Effector CD8-positive, alpha-beta T cell (primary cell): ENCODE measurements around the gene SUN5.
"Not testable (repeated sequence)": the region's sequence is repeated elsewhere in the genome, so short reads cannot be mapped to it uniquely, and the experiment has no call there.

ENCODE experiments used
- DNase-seq: peaks from one replicate; lab custom pipeline; 2025; lab: John Stamatoyannopoulos, UW

The SUN5 gene

DNA sequence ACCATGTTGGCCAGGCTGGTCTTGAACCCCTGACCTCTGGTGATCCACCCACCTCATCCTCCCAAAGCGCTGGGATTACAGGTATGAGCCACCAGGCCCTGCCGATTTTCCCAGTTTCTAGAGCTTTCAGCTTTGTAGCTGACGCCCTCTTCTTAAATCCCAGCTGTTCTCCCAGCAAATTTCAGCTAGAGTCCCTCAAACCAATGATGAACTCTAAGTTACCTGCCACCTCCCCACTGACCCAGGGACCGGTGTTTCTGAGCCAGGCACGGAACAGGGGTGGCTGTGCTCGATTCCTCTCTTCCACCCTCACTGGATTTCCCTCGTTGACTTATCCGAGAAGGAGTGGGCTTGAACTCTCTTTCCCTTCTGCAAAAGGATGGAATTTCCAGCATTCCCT, 39.1 kb downstream of the SUN5 start:
- no peak for DNase-seq

DNA sequence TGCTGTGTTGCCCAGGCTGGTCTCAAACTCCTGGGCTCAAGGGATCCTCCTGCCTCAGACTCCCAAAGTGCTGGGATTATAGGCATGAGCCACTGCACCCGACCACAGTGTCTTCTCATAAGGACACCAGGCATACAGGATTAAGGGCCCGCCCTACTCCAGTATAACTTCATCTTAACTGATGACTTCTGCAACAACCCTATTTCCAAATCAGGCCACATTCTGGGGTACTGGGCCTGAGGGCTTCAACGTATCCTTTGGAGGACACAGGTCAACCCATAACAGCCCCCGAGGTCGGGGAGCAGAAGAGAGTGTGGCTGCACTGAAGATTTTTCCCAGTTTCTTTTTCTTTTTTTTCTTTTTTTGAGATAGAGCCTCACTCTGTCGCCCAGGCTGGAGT, 39.7 kb downstream of the SUN5 start:
- no peak for DNase-seq

DNA sequence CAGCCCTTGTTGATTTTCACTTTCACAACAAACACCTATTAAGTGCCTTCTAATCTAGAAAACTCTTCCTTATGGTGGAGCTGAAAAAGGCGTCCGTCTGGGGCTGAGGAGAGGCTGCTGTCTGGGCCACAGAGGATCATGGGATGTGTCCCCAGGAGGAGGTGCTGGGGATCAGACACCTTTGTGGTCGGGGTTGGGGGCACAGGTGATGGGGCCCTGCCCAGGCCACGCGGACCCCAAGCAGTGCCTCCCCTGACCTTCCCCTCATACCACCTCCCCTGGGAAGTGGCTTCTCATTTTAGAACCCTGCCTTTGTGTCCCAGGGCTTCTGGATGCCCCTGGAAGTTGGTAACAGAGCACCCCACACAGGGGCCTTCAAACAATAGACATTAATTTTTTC, 41.1 kb downstream of the SUN5 start:
- DNase-seq = no peak

DNA sequence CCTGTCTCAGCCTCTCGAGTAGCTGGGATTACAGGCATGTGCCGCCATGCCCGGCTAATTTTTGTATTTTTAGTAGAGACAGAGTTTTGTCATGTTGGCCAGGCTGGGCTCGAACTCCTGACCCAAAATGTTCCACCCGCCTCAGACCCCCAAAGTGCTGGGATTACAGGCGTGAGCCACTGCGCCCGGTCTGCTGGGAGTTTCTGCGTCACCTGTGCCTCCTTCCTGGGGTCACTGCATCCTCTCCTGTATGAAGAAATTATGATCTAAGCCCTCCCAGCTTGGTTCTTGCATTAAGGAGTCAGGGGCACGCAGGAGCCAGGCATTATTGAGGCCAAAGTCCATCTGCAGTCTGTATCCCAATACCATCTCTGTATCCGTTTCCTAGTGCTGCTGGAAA, 41.6 kb downstream of the SUN5 start:
- DNase-seq = not testable (repeated sequence)

DNA sequence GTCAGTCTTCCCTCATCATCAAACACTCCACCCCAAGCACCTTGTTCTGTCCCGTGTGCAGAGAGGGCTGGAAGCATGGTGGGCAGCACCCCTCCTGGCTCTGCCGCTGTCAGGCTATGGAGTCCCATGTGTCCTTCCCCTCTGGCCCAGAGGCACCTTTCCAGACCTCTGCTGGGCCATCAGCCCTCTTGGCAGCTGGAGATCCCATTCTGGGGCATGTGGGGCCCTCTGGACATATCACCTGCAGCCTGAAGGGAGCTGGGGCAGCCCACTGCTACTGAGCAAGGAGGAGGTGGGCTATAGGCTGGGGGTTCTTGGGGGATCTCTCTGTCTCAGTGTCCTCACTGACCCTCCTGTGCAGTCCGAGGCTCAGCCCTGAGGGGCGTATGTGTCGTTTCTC, 42.2 kb downstream of the SUN5 start:
- DNase-seq = no peak

DNA sequence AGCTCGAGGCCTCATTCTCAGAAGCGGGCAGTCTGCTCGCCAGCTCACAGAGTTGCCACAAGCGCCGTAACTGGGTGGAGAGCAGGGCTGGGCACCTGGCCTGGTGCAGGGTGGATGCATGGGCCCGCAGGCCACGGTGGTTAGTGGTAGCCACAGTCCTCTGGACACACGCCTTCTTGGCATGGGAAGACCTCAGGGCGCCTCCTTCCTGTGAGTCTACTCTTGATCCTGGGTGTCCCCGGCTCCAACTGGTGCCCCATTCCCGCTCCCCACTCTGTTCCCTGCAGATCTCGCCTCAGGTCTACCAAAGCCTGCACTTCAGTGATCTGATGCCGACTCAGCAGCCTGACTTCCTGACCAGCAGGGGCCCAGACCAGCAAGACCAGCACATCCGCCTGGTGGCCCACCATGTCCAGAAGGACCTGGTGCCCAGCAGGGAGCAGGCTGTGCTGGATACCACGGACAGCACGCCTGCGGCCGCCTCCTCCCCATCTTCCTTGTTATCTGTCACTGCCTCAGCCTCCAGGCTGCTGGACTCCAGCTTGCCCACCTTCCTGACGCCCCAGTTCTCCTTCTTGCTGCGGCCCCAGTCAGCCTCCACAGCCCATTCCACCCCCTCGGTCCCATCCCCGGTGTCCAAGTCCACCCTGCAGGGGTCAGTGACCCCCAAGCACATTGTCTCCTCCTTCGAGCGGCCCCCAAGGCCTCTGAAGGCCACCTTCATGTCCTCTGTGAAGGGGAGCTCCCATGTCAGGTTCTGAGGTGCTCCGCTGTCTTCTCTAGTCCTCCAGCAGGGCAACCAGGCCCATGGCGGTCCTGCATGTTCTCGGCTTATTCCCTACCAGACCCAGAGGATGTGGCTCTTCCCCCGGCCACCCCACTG, 43.1 kb downstream of the SUN5 start:
- no peak for DNase-seq

DNA sequence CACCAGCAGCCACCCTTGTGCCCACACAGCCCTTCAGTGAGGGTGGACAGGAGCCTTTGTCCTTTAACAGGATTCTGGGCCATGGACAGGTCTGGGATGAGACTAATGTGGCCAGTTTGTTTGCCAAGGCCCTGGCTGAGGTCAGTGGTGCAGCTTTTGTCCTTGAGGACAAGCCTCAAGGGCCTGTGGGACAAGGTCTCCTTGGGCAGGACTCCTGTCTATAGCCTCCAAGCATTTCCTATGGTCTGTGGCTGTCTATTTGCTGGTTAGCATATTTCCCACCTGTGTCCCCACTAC, 44.1 kb downstream of the SUN5 start:
- DNase-seq = no peak

DNA sequence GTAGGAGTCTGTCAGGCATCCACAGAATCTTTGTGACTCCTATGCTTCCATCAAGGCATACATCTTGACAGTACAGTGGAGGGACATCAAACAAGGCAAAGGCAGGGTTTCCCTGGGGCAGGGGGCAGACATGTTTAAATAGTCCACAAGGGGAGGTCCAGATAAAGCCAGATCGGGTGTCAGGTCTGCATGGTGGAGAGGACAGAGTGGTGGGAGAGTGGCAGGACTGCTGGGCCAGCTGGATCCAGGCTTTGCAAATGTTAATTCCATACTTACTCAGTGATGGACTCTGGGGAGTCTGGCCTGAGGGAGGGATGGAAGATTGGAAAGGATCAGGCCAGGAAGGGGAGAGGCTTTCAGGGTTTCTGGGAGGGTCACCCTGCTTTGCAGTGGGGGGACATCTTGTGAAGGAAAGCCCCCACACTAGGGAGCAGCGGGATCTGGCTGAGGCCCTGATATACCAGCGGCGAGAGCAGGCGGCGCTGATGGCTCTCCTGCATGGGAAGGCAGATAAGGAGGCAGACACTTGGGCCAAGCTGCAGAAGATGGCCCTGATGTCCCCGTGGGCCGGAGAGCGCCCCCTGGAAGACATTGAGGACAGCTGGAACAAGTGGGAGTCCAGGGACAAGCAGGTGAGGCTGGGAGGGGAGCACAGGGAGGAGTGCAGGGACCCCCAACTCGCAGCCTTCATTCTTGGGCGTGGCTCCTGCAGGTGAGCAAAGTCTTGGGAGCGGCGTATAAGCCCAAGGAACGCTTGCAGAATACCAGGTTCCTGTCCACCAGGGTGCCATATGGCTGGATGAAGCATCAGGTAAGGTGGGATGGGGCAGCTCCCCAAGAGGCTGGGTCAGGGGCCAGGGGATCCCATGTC, 44.6 kb downstream of the SUN5 start:
- DNase-seq = no peak

DNA sequence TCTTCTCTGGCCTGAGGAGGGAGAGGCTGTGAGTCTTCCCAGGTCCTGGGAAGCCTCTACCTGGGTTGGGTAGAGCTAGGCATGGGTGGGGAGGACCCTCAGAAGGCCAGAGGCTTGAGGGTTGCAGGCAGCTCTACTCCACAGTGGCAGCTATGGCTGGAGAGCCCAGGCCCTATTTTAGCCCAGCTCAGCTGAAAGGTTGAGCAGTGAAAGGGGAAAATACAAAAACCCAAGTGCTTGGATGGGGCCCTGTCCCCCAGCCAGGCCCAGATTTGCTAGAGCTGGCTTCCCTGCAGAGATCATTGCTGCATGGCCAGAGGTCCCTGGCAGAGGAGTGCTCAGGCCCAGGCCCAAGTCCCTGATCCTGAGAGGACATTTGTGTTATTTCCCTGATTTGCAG, 45.7 kb downstream of the SUN5 start:
- no peak for DNase-seq

DNA sequence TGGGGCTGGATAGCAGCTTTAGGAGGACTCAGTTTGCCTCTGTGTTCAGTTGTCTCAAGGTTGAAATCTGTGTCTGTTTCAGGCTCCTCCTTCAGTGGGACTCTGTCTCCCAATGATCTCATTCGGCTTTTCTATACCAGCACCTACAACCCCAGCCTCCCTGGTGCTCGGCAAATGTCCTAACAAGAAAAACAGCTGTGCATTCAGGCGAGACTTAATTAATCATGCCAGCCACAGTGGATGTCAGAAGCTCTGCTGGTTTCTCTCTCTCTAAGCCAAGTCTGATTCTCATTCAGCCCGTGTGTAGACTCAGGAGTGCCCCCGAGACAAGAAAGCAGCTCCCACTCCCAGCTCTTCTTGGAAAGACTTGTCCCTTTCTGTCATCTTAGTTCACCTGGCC, 46.8 kb downstream of the SUN5 start:
- no peak for DNase-seq

DNA sequence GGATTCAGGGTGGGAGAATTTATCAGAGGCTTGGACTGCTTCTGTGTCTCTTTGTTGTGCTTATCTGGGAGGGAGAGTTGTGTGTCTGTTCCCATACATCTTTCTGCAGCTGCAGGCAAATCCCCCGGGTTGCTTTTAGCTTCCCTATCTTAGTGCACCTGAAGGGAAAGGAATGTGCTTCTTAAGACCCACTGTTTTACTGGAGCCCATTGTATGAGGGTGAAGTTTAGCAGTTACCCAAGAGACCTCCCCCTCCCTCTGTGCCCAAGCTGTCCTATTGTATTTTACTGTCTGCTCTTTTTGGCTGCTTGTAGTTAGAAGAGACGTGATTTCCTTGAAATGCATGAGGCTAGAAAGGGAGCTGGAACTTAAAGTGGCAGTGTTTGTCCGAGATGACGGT, 53.7 kb downstream of the SUN5 start:
- not testable (repeated sequence) for DNase-seq

DNA sequence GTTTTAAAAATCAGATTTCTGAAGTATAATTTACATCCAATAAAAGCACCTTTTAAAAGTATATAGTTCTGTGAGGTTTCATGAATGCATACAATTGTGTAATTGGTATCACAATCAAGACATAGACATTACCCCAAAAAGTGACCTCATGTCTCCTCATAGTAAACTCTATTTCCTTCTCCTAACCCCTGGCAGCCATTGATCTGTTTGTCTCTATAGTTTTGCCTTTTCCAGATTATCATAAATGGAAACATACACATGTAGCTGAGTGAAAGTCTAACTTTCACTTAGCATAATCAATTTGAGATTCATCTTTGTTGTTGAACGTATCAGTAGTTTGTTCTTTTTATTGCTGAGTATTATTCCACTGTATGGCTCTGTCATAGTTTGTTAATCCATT, 57.6 kb downstream of the SUN5 start:
- DNase-seq = no peak

DNA sequence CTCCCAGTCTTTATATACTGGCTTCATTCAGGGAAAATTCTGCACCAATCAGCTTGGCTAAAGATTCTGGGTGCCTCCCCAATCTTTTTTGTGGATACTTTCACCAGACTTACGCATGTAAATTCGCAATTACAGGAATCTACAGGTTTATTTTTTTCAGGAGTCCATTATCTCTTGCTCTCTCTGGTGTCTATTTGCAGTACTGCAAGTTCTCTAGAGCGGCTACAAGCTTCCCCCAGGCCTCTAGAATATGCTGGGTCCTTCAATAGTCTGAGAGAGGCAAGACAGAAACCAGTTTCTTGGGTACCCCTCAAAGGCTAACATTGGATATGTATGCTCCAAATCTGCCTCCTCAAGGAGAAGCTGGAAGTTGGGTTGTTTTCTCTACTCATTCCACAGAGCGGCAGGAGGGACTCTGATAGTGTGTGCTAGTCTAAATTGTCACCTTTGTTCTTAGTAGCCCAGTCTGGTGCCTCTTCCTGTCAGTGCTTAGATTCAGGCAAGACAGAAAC, 58.5 kb downstream of the SUN5 start:
- no peak for DNase-seq

DNA sequence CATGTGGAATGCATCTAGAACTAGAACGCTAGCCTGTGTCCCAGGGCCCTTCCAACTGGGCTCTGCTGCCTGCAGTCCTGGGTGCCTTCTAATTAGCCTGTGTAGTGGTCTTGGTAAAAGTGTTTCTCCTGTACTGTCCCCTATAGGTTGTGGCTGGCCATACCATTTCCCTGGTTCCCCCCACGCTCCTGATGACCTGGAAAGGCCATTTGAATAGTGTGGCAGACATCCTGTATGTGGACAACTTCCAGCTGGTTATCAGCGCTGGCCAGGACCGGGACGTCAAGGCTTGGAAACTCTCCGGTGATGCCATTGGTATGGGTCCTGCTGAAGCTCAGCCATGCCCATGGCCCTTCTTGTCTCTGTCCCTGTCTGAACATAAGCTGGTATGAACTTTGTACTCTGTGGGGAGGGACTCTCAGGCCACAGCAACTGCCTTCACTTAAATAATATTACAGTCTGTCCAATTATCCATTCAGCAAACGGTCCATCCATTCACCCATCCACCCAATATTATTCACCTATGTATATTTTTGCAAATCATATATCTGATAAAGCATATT, 60.7 kb downstream of the SUN5 start:
- no peak for DNase-seq

DNA sequence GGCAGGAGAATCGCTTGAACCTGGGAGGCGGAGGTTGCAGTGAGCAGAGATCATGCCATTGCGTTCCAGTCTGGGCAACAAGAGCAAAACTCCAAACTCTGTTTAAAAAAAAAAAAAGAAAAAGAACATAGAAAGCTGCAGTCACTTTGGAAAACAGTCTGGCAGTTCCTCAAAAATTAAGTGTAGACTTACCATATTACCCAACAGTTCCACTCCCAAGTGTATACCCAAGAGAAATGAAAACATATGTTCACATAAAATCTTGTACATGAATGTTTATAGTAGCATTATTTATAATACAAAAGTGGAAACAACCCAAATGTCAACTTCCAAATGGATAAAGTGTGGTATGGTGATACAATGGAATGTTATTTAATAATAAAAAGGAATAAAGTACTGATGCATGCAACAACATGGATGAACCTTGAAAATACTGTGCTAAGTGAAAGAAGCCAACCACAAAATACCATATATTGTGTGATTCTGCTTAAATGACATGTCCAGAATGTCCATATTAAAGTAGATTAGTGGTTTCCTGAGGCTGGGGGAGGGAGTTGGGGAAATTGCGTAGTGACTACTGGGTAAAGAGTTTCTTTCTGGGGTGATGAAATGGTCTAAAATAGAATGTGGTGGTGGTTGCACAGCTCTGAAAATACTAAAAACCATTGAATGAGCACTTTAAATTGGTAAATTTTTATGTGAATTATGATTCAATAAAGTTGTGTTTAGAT, 62.9 kb downstream of the SUN5 start:
- no peak for DNase-seq

DNA sequence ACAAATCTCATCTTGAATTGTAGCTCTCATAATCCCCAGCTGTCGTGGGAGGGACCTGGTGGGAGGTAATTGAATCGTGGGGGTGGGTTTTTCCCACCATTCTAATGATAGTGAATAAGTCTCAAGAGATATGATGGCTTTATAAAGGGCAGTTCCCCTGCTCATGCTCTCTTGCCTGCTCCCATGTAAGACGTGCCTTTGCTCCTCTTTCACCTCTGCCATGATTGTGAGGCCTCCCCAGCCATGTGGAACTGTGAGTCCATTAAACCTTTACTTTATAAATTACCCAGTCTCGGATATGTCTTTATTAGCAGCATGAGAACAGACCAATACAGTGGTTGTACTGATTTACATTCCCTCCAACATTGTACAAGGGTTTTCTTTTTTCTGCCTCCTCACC, 69.7 kb downstream of the SUN5 start:
- no peak for DNase-seq
